GM13976 (cell line): ENCODE data around the gene DHX9.

Experiments used
- DNase-seq: peaks from one replicate; pipeline ENCODE4 v3.0.0; 2012; ENCODE audit warnings: low spot score
- in situ Hi-C: fragments of 300-500 bp; cut with MboI; formaldehyde crosslinking; loops from one replicate; pipeline ENCODE4 v1.12.0; 2022; ENCODE audit warnings: low sequenced_read_pairs, mixed read lengths, inconsistent platforms; ENCODE audit not compliant: unreplicated experiment
- TF ChIP-seq, protein P1 (sequence below): IDR thresholded peaks from 2 replicates; pipeline ENCODE4 v1.5.1; 2012; ENCODE audit warnings: borderline replicate concordance, mild to moderate bottlenecking; ENCODE audit not compliant: insufficient read depth; ENCODE audit errors: extremely low read depth, missing control alignments, control extremely low read depth

DHX9 gene

DNA sequence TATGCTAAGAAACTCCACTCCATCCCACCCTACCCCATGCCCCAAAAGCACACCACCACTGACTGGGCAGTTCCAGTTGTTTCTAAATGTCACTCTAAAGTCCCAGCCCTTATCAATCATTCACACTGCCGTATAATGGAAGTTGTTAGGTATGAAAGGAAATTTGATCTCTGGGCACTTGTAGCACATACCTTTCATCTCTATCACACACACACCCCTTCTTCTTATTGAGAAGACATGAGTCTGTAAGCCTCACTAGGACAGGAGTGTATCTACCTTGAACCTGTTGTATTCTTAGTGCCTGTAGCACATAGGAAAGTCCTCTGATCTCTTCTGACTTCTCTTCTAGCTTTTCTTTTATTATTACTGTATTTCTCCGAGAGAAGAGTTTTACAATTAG, 22.3 kb upstream of the DHX9 start:
- in situ Hi-C loops: no loop called here

DNA sequence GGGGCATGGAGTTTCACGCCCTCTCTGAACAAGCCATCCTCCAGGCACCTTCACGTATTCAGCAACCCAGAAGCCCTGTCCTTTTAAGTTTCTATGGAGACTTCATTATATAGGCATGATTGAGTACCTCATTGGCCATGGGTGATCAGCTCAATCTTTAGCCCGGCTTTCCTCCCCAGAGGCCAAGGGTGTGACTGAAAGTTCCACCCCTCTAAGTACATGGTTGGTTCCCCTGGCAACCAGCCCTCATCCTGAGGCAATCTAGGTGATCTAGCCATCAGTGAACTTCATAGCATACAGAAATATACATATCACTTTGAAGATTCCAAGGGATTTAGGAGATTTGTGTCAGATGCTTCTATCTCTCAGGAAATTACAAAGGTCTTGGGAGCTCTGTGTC, 21.3 kb upstream of the DHX9 start:
- in situ Hi-C loops: no loop called here
- TF ChIP-seq, protein P1, sequence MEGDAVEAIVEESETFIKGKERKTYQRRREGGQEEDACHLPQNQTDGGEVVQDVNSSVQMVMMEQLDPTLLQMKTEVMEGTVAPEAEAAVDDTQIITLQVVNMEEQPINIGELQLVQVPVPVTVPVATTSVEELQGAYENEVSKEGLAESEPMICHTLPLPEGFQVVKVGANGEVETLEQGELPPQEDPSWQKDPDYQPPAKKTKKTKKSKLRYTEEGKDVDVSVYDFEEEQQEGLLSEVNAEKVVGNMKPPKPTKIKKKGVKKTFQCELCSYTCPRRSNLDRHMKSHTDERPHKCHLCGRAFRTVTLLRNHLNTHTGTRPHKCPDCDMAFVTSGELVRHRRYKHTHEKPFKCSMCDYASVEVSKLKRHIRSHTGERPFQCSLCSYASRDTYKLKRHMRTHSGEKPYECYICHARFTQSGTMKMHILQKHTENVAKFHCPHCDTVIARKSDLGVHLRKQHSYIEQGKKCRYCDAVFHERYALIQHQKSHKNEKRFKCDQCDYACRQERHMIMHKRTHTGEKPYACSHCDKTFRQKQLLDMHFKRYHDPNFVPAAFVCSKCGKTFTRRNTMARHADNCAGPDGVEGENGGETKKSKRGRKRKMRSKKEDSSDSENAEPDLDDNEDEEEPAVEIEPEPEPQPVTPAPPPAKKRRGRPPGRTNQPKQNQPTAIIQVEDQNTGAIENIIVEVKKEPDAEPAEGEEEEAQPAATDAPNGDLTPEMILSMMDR: no peak
- DNase-seq: no peak

More for the DNA sequence above, 22.3 kb upstream of the DHX9 start:
- DNase-seq: no peak
- TF ChIP-seq, protein P1: no peak

DNA sequence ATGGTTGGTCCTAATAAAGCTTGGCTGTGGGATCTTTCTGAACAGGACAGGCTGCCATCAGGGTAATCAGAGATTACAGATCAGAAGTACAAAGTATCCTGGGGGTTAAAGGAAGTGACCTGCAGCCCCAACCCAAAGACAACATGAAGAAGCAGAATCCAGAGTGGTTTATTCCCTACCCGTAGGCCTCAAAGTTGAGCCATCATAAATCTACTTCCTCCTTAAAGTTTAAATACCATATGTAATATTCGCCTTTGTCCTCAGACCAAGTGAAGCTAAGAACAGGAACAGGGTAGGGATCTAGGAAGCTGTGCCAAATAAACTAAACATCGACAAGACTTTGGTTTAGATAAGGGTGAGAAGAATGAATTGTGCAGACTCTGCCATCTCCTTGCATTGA, 15.9 kb upstream of the DHX9 start:
- no peak for DNase-seq
- TF ChIP-seq, protein P1: no peak
- in situ Hi-C loops: no loop called here

DNA sequence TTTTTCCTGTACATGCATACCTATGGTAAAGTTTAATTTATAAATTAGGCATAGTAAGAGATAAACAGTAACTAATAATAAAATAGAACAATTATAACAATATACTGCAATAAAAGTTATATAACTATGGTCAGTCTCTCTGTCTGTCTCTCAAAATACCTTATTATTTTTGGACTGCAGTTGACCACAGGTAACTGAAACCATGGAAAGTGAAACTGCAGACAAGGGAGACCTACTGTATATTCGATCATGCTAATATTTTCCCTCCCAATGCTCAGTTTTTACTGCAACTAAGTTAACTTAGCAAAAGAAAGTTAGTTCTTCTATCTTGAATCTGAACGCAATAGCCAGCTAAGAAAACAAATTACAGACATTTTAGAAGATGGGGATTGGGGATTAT, 12.3 kb upstream of the DHX9 start:
- no peak for DNase-seq
- in situ Hi-C loops: no loop called here
- TF ChIP-seq, protein P1: no peak

DNA sequence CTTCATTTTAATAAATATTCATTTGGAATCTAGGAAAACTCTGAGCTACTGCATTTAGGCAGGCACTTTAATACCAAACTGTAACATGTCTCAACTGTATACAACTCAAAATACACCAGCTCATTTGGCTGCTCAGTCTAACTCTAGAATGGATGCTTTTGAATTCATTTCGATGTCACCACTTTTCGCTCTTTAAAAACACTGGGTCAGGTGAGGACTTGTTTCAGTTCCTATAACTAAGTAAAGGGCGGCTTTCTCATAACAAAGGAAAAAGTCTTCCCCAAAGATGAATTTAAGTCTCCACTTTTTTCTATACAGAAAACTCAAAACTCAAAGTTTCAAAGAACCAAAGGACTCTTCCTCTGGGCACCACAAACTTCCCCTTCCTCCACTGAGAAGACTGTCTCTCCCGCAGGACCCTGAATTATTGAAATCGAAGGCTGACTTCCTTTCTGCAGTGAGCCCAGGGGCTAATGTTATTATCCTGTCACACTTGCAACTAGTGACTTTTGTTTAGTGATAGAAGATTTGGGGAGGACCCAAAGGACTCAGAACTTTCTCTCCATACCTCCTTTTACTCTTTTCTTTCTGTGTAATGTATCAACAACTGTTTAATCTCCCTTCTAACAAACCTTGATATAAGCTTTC, 9.7 kb upstream of the DHX9 start:
- DNase-seq: peak; percentile 50
- in situ Hi-C loops: no loop called here
- TF ChIP-seq, protein P1: no peak

DNA sequence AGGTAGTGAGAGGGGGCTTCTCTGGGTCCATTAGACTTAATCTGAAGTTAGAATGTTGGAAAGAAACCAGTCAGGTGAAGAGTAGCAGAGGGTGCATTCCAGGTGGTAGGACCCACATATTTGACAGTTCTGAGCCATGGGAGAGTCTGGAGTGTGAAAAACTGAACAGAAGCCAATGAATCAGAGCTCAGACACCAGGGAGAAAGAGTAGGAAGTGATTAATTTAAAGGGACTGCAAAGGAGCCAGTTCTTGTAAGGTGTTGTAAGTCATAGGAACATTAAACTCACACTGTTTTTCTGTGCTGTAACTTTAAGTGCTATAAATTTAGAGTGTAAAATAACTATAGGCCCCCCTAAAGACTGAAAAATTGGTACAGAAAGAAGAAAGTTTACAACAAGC, 5.9 kb upstream of the DHX9 start:
- TF ChIP-seq, protein P1: no peak
- in situ Hi-C loops: no loop called here
- DNase-seq: no peak

DNA sequence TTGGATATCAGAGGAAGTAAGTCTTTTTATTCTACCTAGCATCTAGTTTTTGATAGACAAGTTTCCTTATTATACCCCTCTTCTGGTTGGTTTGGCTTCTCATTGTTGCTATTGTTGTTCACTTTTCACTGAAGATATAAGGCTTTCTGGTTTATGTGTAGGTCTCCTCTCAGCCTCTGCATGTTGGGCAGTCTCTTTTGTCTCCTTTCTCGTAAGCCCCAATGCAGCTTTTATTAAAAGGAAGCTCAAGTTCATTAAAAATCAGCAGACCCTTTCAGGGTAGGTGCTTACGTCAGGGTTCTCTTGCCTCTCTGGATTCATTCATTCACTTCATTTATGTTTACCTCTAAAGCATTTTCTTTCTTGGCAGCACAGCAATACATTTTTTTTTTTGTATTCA, 4.8 kb upstream of the DHX9 start:
- TF ChIP-seq, protein P1: no peak
- in situ Hi-C loops: no loop called here

More for the DNA sequence above, 4.8 kb upstream of the DHX9 start:
- DNase-seq: no peak
